GM21737 (cell line): ENCODE measurements around the gene TSKU.

Source experiments
- ATAC-seq: cut with Tn5 transposase; IDR thresholded peaks from one replicate; pipeline ENCODE4 v1.9.1; 2021; ENCODE audit warnings: mild to moderate bottlenecking, moderate library complexity; ENCODE audit not compliant: unreplicated experiment

The TSKU gene

GRCh38 chr11:76752321-76753143 is 30.6 kb upstream of the TSKU start:
- no peak for ATAC-seq

DNA sequence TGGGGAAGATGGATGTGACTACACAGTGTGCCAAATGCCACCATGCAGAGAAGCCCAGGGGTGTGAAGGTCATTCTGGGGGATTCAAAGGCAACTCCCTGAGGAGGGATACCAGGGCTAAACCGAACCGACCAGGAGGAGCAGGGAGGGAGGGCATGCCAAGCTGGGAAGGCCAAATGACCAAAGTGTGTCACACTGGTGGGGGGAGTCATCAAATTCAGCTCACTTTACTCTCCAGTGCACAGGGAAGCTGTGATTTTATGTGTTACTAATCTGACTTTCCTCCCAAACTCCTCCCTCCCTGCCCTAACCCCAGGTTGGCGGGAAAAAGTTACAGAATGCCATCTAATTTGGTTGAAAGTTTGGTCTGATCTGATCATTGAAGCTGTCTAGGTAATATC is 29.7 kb upstream of the TSKU start:
- no peak for ATAC-seq

- ATAC-seq: no peak
These were observed 29.2 kb upstream of the TSKU start for GRCh38 chr11:76753950-76754349.

DNA sequence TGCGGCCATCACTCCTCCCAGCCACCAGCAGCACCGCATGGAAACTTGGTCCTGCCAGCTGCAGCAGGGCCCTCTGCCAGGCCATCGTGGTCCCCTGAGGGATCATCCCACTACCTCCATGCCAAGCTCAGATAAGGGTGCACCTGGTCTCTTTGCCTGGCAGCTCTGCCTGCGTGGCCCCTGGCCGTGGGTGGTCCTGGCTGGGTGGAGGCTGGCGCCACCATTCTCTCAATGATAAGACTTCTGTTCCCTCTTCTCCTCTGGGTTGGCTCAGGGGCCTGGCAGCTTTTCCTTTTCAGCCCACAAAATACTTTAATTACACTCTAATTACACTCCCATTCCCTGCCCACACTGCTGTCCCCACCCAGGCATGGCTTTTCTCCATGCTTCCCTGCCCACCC is 26.8 kb upstream of the TSKU start:
- no peak for ATAC-seq

DNA sequence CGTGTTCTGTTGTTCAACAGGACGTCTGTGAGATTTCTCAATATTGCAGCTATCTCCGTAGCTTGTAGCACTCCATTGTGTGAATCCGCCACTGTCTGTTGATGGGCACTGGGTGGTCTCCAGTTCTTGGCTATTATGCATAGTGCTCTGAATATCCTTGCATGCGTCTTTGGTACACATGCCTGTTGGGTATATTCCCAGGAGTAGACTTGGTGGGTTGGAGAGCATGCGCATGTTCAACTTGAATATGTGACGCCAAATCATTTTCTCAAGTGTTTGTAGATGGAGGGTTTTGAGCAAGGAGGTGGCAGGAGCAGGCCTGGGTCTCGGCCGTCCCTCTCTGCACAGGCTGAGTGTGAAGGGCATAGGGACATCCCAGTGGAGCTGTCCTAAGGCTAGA is 24.8 kb upstream of the TSKU start:
- no peak for ATAC-seq

- ATAC-seq: no peak
These were observed 24.1 kb upstream of the TSKU start for GRCh38 chr11:76759092-76759491.

- no peak for ATAC-seq
These were observed 23.6 kb upstream of the TSKU start for GRCh38 chr11:76759517-76759916.

DNA sequence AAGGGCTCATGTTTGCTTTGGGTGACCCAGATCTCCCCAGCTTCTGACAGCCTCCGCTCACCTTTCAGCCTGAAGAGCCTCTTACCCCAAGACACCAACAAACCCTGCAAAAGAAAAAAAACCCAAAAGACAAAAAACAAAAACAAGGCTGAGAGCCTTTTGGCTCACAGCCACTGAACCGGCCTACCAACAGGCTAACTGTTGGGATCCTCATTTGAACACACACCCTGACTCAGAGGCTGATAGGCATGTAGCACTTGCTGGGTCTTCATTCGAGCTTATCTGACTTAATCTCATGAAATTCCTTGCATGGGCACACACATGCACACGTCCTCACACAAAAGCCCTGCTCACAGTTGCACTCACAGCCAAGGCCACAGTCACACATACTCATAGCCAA is 22.9 kb upstream of the TSKU start:
- ATAC-seq: no peak

DNA sequence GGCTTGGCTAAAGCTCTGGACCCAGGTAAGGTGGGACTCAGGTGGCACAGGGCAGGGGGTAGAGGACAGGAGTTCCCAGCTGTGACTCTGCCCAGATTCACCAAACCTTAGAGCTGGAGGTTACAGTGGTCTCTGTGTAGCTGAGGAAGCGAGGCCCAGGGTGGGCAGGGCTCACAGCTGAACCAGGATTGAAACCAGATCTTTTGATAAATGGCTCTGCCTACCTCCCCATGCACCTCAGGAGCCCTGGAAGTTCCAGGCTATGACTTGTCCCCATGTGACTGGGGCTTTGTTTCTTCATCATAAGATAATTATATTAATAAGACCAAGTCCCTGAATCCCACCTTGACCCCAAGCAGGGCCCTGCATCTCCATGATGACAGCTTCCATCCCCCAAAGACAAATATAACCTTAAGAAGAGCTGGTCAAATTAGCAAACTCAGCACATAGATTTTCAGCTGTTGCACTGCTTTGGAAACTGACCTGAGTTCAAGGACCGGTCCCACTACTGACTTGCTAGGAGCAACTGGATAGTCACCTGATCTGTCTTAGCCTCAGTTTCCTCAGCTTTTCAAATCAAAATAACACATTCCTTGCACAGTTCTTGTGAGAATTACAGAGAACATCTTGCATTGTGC is 21.3 kb upstream of the TSKU start:
- ATAC-seq: no peak

DNA sequence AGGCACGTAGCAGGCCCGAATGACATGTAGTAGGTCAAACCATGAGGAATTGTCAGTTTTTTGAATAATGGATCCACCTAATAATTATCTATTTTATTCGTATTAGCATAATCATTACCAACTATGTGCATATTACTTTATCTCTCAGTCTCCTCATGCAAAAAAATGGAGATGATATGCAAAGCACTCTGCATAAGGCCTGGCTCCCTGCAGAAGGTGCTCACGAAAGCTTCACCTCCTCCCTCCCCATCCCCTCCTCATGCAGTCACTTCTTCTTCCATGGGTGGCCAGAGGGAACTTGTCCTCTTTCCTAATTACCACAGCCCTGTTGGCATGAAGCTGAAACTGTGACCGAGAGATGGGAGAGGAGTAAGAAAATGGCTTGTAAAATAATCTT is 20.8 kb upstream of the TSKU start:
- no peak for ATAC-seq

- no peak for ATAC-seq
These were observed 20.1 kb upstream of the TSKU start for GRCh38 chr11:76762867-76763572.

DNA sequence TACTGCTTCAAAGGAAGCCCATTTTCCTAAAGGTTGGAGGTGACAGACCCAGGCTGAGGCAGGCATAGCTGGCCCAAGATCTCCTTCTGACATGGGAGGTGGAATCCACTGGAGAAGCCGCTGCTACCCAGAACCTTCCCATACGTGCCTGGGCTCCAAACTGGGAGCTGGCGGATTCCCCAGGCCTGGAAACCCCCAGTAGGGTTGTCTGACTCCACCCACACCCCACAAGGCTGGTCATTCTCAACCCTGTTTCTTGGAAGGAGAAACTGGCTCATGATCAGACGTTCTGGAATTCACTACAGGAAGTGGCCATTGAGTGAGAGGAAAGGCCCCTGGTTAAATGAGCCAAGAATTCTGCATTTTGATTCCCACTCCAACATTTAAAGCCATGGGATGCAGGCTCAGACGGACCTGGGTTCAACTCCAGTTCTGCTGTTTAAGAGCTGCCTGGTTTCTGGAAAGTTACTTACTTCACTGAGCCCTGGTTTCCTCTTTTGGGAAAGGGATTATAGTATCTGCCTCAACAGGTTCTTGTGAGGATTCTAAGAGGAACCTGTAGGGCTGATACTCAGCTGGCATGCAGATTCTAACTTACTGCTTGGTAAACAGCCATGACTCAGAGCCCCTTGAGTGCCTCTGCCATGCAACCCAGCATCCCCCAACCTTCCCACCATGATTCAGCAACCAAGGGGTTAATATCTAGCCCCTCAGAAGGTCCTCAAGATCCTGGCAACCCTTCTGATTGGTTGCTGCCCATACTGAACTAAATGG is 19.4 kb upstream of the TSKU start:
- ATAC-seq: no peak

DNA sequence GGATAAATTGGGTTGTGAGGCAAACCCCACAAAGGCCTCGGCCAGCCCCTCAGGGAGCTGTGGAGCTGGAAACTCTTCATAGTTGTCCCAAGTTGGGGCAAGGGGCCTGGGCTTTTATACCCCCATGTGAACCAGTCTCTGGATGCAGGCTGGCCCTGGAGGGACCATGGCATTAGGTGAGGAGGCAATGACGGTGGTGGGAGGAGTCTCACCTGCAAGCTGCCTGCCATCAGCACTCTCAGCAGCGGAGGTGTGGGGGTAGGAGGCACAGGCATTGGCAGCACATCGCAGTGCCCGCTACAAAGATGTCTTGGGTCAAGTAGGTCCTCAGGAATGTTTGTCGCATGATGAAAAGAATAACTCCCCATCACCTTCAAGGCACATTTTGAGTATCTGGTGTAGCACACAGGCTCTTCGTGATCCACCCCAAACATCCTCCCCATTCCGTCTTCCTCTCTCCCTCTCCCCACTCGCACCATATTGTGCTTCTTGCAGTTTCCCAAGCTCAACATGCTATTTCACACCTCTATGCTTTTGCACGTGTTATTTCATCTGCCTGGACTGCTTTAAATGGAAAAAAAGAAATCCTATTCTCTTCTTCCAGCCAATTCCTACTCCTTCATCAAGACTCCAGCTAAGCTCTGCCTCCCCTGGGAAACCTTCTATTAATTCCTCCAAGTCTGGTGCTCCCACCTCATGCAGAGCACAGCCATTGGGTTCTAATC is 18.1 kb upstream of the TSKU start:
- ATAC-seq: no peak

DNA sequence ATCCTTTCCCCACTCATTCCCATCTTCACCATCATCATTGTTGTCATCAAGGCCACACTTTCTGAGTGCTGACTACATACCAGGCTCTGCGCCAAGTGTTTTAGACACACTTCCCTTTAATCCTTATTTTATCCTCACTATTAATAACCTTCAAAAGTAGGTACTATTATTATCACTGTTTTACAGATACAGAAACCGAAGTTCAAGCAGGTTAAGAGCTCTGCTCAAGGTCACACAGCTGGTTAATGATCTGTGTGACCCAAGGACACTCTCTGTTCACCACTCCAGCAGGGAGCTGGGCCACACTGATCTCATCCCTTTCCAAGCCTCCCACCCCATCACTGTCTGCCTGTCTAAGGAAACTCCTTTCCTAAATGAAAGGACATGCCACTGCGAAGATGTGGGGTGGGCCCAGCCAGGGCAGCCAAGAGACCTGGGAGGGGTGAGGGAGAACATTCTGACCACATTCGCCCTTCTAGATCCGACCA is 17.2 kb upstream of the TSKU start:
- no peak for ATAC-seq

DNA sequence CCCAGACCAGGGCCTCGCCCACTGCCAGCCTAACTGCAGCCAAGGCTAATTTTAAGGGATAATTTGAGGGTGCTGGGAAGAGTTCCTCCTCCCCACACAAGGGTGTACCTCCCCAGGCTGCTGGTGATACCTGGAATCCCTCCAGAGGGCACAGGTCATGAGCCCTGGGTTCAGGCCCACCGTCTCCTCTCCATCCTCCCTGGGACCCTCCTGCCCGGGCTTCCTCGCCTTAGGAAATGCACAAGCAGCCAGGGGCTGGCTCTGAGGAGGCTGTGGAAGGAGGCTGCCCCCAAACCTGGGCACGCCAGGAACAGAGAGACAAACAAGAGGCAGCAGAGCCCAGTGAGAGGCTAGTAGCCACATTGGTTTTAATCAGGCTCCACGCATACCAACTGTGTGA is 16.6 kb upstream of the TSKU start:
- ATAC-seq: no peak

DNA sequence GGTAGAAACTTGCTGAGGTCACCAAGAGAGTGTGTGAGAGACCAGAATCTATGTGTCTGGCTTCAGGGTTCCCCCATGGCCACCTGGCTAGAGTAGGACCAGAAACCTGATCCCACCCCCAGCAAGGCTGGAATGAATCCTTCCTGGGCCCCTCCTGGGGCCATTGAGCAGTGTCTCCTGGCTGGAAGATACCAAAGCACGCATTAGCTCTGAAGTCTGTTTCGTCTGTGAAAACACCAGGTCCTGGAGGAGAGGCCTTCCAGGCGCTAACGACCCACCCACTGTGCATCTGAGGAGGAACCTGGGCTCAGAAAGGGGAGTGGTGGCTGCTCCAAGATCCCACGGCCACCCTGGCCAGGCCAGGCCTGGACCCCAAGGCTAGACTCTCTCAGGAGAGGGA is 15.5 kb upstream of the TSKU start:
- no peak for ATAC-seq

GRCh38 chr11:76768088-76768908 is 14.9 kb upstream of the TSKU start:
- ATAC-seq: no peak

DNA sequence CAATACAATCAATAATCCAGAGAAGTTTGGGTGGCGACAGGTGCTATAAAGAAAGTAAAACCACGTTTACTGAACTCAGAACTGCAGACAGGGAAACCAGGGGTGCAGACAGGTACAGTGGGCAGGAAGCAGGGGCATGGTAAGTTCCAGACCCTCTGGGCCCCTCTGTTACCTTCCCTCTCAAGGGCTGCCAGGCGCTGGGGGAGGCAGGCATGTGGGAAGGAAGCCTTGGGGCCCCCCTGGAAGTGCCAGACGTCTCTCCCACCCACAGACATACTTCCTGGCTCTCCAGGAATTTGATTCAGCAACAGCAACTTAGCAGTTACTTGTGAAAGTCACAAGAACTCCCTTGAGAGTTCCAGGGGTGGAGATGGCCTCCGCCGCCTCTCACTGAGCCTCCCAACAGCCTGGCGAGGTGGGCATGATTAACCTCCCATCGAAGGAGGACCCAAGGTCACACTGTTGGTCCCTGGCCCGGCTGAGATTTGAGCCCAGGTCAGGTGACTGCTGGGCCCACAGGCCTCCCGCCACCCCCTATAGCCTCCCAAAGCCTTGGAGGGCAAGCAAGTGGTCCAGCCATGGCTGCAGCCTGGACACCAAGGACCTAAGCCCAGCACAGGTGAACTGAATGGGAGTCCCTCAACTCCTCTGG is 14.1 kb upstream of the TSKU start:
- ATAC-seq: no peak
